ENCODE measurements around the gene TNRC18.
"Not testable (repeated sequence)": the region's sequence is repeated elsewhere in the genome, so short reads cannot be mapped to it uniquely, and the experiment has no call there.

TNRC18 gene
- total RNA-seq, result 117 to 167 (median 128) reads per million in 3 donors

- Histone ChIP-seq H3K27me3 (replicated peaks; ENCODE audit: control insufficient read depth, insufficient read depth, low read length, poor library complexity, severe bottlenecking) (peaks cover 94% of the 10 kb centered on the region), H3K9me3 (ENCODE audit: control insufficient read depth, low read length) (no peaks in the 10 kb centered on the region), H3K4me1 (ENCODE audit: control insufficient read depth, insufficient read depth, low read length, poor library complexity, severe bottlenecking) (peaks cover 91% of the 10 kb centered on the region), H3K27ac (ENCODE audit: insufficient read depth, low read length, poor library complexity, severe bottlenecking) (no peak within 1 kb of the TSS), H3K36me3 (ENCODE audit: control insufficient read depth, insufficient read depth, low read length) (no peaks in the 10 kb centered on the region), H3K4me3 (ENCODE audit: insufficient read depth, low read depth, low read length, poor library complexity, severe bottlenecking) (peak within 1 kb of the TSS; percentile 65)
- no peak for DNase-seq
Measured at GRCh38 chr7:5423306-5423975, at the start of gene TNRC18. TNRC18 (minus strand) TSS chr7:5423834; CDS start chr7:5421246, 2,588 bp downstream.

GRCh38 chr7:5472432-5473315, 49.0 kb upstream of the TNRC18 start:
- H3K27me3 ChIP-seq (replicated peaks; ENCODE audit: control insufficient read depth, insufficient read depth, low read length, poor library complexity, severe bottlenecking), result no peaks in the 10 kb centered on the region
- no peaks in the 10 kb centered on the region for H3K9me3 ChIP-seq (ENCODE audit: control insufficient read depth, low read length)
- H3K36me3 ChIP-seq (ENCODE audit: control insufficient read depth, insufficient read depth, low read length), result peaks cover under 1% of the 10 kb centered on the region
- H3K27ac ChIP-seq (ENCODE audit: insufficient read depth, low read length, poor library complexity, severe bottlenecking), result no peak overlapping the region
- no peak for DNase-seq
- H3K4me3 ChIP-seq (ENCODE audit: insufficient read depth, low read depth, low read length, poor library complexity, severe bottlenecking), result no peak overlapping the region
- H3K4me1 ChIP-seq (ENCODE audit: control insufficient read depth, insufficient read depth, low read length, poor library complexity, severe bottlenecking), result no peaks in the 10 kb centered on the region

- not testable (repeated sequence) for H3K9me3 ChIP-seq (ENCODE audit: control insufficient read depth, low read length); H3K27ac ChIP-seq (ENCODE audit: insufficient read depth, low read length, poor library complexity, severe bottlenecking); H3K4me3 ChIP-seq (ENCODE audit: insufficient read depth, low read depth, low read length, poor library complexity, severe bottlenecking); DNase-seq; H3K4me1 ChIP-seq (ENCODE audit: control insufficient read depth, insufficient read depth, low read length, poor library complexity, severe bottlenecking); H3K27me3 ChIP-seq (replicated peaks; ENCODE audit: control insufficient read depth, insufficient read depth, low read length, poor library complexity, severe bottlenecking); H3K36me3 ChIP-seq (ENCODE audit: control insufficient read depth, insufficient read depth, low read length)
Measured at GRCh38 chr7:5471623-5472022, 48.0 kb upstream of the TNRC18 start.

- Histone ChIP-seq H3K4me3 (ENCODE audit: insufficient read depth, low read depth, low read length, poor library complexity, severe bottlenecking) (no peak overlapping the region), H3K27me3 (replicated peaks; ENCODE audit: control insufficient read depth, insufficient read depth, low read length, poor library complexity, severe bottlenecking) (no peaks in the 10 kb centered on the region), H3K27ac (ENCODE audit: insufficient read depth, low read length, poor library complexity, severe bottlenecking) (no peak overlapping the region), H3K4me1 (ENCODE audit: control insufficient read depth, insufficient read depth, low read length, poor library complexity, severe bottlenecking) (no peaks in the 10 kb centered on the region), H3K9me3 (ENCODE audit: control insufficient read depth, low read length) (no peaks in the 10 kb centered on the region), H3K36me3 (ENCODE audit: control insufficient read depth, insufficient read depth, low read length) (no peaks in the 10 kb centered on the region)
- no peak for DNase-seq
Measured at GRCh38 chr7:5470816-5471215, 47.2 kb upstream of the TNRC18 start.

GRCh38 chr7:5470167-5470532, 46.5 kb upstream of the TNRC18 start:
- H3K27me3 ChIP-seq (replicated peaks; ENCODE audit: control insufficient read depth, insufficient read depth, low read length, poor library complexity, severe bottlenecking), result no peaks in the 10 kb centered on the region
- no peak overlapping the region for H3K4me3 ChIP-seq (ENCODE audit: insufficient read depth, low read depth, low read length, poor library complexity, severe bottlenecking)
- H3K36me3 ChIP-seq (ENCODE audit: control insufficient read depth, insufficient read depth, low read length), result no peaks in the 10 kb centered on the region
- no peak overlapping the region for H3K27ac ChIP-seq (ENCODE audit: insufficient read depth, low read length, poor library complexity, severe bottlenecking)
- no peaks in the 10 kb centered on the region for H3K9me3 ChIP-seq (ENCODE audit: control insufficient read depth, low read length)
- no peak for DNase-seq
- H3K4me1 ChIP-seq (ENCODE audit: control insufficient read depth, insufficient read depth, low read length, poor library complexity, severe bottlenecking), result no peaks in the 10 kb centered on the region

- H3K4me1 ChIP-seq (ENCODE audit: control insufficient read depth, insufficient read depth, low read length, poor library complexity, severe bottlenecking), result no peaks in the 10 kb centered on the region
- no peak overlapping the region for H3K4me3 ChIP-seq (ENCODE audit: insufficient read depth, low read depth, low read length, poor library complexity, severe bottlenecking)
- no peaks in the 10 kb centered on the region for H3K36me3 ChIP-seq (ENCODE audit: control insufficient read depth, insufficient read depth, low read length)
- no peak overlapping the region for H3K27ac ChIP-seq (ENCODE audit: insufficient read depth, low read length, poor library complexity, severe bottlenecking)
- DNase-seq, result no peak
- H3K27me3 ChIP-seq (replicated peaks; ENCODE audit: control insufficient read depth, insufficient read depth, low read length, poor library complexity, severe bottlenecking), result no peaks in the 10 kb centered on the region
- H3K9me3 ChIP-seq (ENCODE audit: control insufficient read depth, low read length), result no peaks in the 10 kb centered on the region
Measured at GRCh38 chr7:5469375-5470166, 45.9 kb upstream of the TNRC18 start.

GRCh38 chr7:5467645-5468044, 44.0 kb upstream of the TNRC18 start:
- H3K4me3 ChIP-seq (ENCODE audit: insufficient read depth, low read depth, low read length, poor library complexity, severe bottlenecking), result no peak overlapping the region
- H3K27me3 ChIP-seq (replicated peaks; ENCODE audit: control insufficient read depth, insufficient read depth, low read length, poor library complexity, severe bottlenecking), result no peaks in the 10 kb centered on the region
- no peaks in the 10 kb centered on the region for H3K4me1 ChIP-seq (ENCODE audit: control insufficient read depth, insufficient read depth, low read length, poor library complexity, severe bottlenecking)
- H3K36me3 ChIP-seq (ENCODE audit: control insufficient read depth, insufficient read depth, low read length), result no peaks in the 10 kb centered on the region
- H3K27ac ChIP-seq (ENCODE audit: insufficient read depth, low read length, poor library complexity, severe bottlenecking), result no peak overlapping the region
- DNase-seq, result no peak
- H3K9me3 ChIP-seq (ENCODE audit: control insufficient read depth, low read length), result no peaks in the 10 kb centered on the region

GRCh38 chr7:5466551-5466950, 42.9 kb upstream of the TNRC18 start:
- Histone ChIP-seq H3K27me3 (replicated peaks; ENCODE audit: control insufficient read depth, insufficient read depth, low read length, poor library complexity, severe bottlenecking) (no peaks in the 10 kb centered on the region), H3K9me3 (ENCODE audit: control insufficient read depth, low read length) (no peaks in the 10 kb centered on the region), H3K4me3 (ENCODE audit: insufficient read depth, low read depth, low read length, poor library complexity, severe bottlenecking) (no peak overlapping the region), H3K4me1 (ENCODE audit: control insufficient read depth, insufficient read depth, low read length, poor library complexity, severe bottlenecking) (no peaks in the 10 kb centered on the region), H3K27ac (ENCODE audit: insufficient read depth, low read length, poor library complexity, severe bottlenecking) (no peak overlapping the region), H3K36me3 (ENCODE audit: control insufficient read depth, insufficient read depth, low read length) (no peaks in the 10 kb centered on the region)
- DNase-seq, result no peak

GRCh38 chr7:5463031-5463430, 39.4 kb upstream of the TNRC18 start:
- Histone ChIP-seq H3K9me3 (ENCODE audit: control insufficient read depth, low read length) (no peaks in the 10 kb centered on the region), H3K27ac (ENCODE audit: insufficient read depth, low read length, poor library complexity, severe bottlenecking) (no peak overlapping the region), H3K4me1 (ENCODE audit: control insufficient read depth, insufficient read depth, low read length, poor library complexity, severe bottlenecking) (no peaks in the 10 kb centered on the region), H3K36me3 (ENCODE audit: control insufficient read depth, insufficient read depth, low read length) (no peaks in the 10 kb centered on the region), H3K27me3 (replicated peaks; ENCODE audit: control insufficient read depth, insufficient read depth, low read length, poor library complexity, severe bottlenecking) (no peaks in the 10 kb centered on the region), H3K4me3 (ENCODE audit: insufficient read depth, low read depth, low read length, poor library complexity, severe bottlenecking) (no peak overlapping the region)
- no peak for DNase-seq
